HG03457 (cell line): ENCODE results near the gene TSPO2.

Experiments used
- ATAC-seq: cut with Tn5 transposase; IDR thresholded peaks from one replicate; pipeline ENCODE4 v1.9.1; 2021; ENCODE audit warnings: moderate number of reproducible peaks; ENCODE audit not compliant: unreplicated experiment

Gene TSPO2

GRCh38 chr6:41027241-41027640 lies 15.0 kb upstream of the TSPO2 start:
- ATAC-seq, result no peak

GRCh38 chr6:41027799-41028560 lies 14.3 kb upstream of the TSPO2 start:
- peak; percentile 78 for ATAC-seq

- no peak for ATAC-seq
Observed at GRCh38 chr6:41028561-41029412, 13.5 kb upstream of the TSPO2 start.

- no peak for ATAC-seq
Observed at GRCh38 chr6:41032830-41033229, 9.4 kb upstream of the TSPO2 start.

- no peak for ATAC-seq
Observed at GRCh38 chr6:41033776-41034175, 8.5 kb upstream of the TSPO2 start.

- no peak for ATAC-seq
Observed at GRCh38 chr6:41036186-41036585, 6.1 kb upstream of the TSPO2 start.

- ATAC-seq, result no peak
Observed at GRCh38 chr6:41036601-41037000, 5.7 kb upstream of the TSPO2 start.

- ATAC-seq, result no peak
Observed at GRCh38 chr6:41037107-41037900, 5.0 kb upstream of the TSPO2 start.

- no peak for ATAC-seq
Observed at GRCh38 chr6:41038205-41038604, 4.1 kb upstream of the TSPO2 start.

- ATAC-seq, result no peak
Observed at GRCh38 chr6:41039060-41039998, 2.9 kb upstream of the TSPO2 start, which contains the start of gene UNC5CL. TSS of gene UNC5CL (minus strand) at chr6:41039221. CDS start at chr6:41035074, 4,147 bp downstream.

- ATAC-seq, result no peak
Observed at GRCh38 chr6:41040101-41040939, 1.9 kb upstream of the TSPO2 start.

- no peak for ATAC-seq
Observed at GRCh38 chr6:41040940-41041536, 1.2 kb upstream of the TSPO2 start.

- ATAC-seq, result no peak
Observed at GRCh38 chr6:41043151-41043550, 884 bp downstream of the TSPO2 start.

GRCh38 chr6:41045664-41046063 lies 3.4 kb downstream of the TSPO2 start:
- no peak for ATAC-seq

GRCh38 chr6:41046084-41046483 lies 3.8 kb downstream of the TSPO2 start:
- ATAC-seq, result no peak

GRCh38 chr6:41047306-41047705 lies 5.0 kb downstream of the TSPO2 start:
- no peak for ATAC-seq

- ATAC-seq, result no peak
Observed at GRCh38 chr6:41047745-41048732, 5.8 kb downstream of the TSPO2 start.

GRCh38 chr6:41049521-41049920 lies 7.3 kb downstream of the TSPO2 start:
- ATAC-seq, result no peak
